ENCODE results near the gene BCHE. TPM values are rescaled to one million over a fixed set of nuclear protein-coding genes. Genes with fewer than 3 reads are reported as not detected.

The BCHE gene
- total and polyA plus RNA-seq, 3 donors from 2014 or later: 1.1 to 7.4 (median 2.4) TPM

DNA sequence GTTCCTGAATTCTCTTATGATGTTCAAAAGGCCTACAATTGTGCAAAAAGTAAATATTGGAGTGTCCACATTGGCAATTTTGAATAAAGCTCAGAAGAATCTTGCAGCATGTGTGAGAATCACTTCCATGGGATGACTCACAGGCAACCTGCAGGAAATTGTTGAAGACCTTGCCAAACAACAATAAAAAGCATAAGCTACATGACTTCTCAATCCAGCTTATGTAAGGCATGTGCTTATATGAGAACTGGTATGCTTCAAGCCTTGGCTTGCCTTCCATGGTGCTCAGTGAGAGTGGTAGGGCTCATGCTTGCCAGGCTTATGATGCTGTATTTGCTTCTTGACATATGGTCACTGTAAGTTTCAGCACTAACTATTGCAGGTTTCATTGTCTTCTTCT is 18.4 kb upstream of the BCHE start:
- H3K4me3 ChIP-seq: no peak overlapping the region
- H3K4me1 ChIP-seq: no peaks in the 10 kb centered on the region
- H3K36me3 ChIP-seq (ENCODE audit: low read depth, missing control alignments): no peaks in the 10 kb centered on the region
- no peak for TF ChIP-seq POLR2A (IDR thresholded peaks at IDR 0.05)
- TF ChIP-seq, protein P1, sequence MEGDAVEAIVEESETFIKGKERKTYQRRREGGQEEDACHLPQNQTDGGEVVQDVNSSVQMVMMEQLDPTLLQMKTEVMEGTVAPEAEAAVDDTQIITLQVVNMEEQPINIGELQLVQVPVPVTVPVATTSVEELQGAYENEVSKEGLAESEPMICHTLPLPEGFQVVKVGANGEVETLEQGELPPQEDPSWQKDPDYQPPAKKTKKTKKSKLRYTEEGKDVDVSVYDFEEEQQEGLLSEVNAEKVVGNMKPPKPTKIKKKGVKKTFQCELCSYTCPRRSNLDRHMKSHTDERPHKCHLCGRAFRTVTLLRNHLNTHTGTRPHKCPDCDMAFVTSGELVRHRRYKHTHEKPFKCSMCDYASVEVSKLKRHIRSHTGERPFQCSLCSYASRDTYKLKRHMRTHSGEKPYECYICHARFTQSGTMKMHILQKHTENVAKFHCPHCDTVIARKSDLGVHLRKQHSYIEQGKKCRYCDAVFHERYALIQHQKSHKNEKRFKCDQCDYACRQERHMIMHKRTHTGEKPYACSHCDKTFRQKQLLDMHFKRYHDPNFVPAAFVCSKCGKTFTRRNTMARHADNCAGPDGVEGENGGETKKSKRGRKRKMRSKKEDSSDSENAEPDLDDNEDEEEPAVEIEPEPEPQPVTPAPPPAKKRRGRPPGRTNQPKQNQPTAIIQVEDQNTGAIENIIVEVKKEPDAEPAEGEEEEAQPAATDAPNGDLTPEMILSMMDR (IDR thresholded peaks at IDR 0.05): no peak
- H3K27ac ChIP-seq: no peak overlapping the region
- intact Hi-C loops (cut with DNase I; ENCODE audit: low total_unique reads): no loop called here
- no peak for DNase-seq
- no peaks in the 10 kb centered on the region for H3K27me3 ChIP-seq
- H3K9me3 ChIP-seq: no peaks in the 10 kb centered on the region

DNA sequence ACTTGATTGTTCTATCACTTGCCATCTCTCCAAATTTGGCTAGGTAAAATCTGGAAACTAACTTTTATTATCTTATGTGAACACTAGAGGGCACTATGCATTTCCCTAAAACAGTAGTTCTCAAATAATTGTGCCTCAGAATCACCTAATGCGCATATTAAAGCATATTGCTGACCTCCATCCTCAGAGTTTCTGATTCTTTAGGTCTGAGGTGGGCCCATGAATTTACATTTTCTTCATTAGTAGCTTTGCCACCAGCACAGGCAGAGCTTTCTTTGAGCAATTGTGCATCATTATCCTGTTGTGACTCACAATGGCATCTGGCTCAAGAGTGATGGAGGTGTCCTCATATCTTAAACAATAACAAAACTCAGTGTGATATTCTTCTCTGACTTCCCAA is 17.5 kb upstream of the BCHE start:
- Histone ChIP-seq H3K36me3 (ENCODE audit: low read depth, missing control alignments) (no peaks in the 10 kb centered on the region), H3K27ac (no peak overlapping the region), H3K9me3 (no peaks in the 10 kb centered on the region), H3K4me1 (no peaks in the 10 kb centered on the region), H3K27me3 (no peaks in the 10 kb centered on the region), H3K4me3 (no peak overlapping the region)
- TF ChIP-seq, protein P1 (IDR thresholded peaks at IDR 0.05): peak in 2 of 3 experiments; percentile 25 to 56
- TF ChIP-seq POLR2A (IDR thresholded peaks at IDR 0.05): no peak
- WGBS, 2 donors: 56 to 67% methylated on average over 1 of the region's 1 CpG
- intact Hi-C loops (cut with DNase I; ENCODE audit: low total_unique reads): no loop called here
- DNase-seq: no peak

DNA sequence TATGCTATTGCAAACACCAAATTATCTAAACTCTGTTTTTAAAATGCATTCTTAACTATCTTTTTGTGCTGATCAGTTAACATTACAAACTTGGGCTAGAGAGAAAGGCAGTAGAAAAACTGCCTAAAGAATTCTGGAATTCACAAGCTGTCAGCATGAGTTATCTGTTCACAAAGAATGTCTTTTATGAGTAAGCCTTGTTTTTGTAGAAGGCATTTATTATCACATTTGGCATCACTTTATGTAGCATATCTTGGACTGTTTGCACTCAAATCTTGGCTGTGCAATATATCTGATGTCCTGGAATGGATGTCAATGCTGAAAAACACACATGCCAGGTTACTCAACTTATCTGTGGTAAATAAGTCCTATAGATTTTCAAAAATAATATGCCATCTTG is 15.5 kb upstream of the BCHE start:
- no peak for TF ChIP-seq POLR2A (IDR thresholded peaks at IDR 0.05)
- TF ChIP-seq, protein P1 (IDR thresholded peaks at IDR 0.05): no peak
- no peak for DNase-seq
- Histone ChIP-seq H3K4me3 (no peak overlapping the region), H3K4me1 (no peaks in the 10 kb centered on the region), H3K36me3 (ENCODE audit: low read depth, missing control alignments) (no peaks in the 10 kb centered on the region), H3K27me3 (no peaks in the 10 kb centered on the region), H3K27ac (no peak overlapping the region), H3K9me3 (no peaks in the 10 kb centered on the region)
- intact Hi-C loops (cut with DNase I; ENCODE audit: low total_unique reads): no loop called here

DNA sequence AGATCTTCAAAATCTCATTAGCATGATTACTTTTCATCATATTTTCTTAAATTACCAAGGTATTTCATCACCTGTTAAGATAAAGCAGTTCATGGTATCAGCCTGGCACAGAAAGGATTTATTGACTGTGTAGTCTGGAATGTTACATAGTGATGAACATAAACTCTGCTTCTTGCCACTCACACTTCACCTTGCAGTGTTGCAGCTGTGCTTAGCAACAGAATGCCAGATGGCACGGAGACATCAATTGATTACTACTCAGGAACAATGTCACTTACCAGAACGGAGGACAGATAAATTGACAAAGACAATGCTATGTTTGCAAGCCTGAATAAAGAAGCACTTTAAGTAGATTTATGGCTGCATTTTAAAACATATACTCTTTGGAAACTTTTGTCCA is 15.0 kb upstream of the BCHE start:
- TF ChIP-seq POLR2A (IDR thresholded peaks at IDR 0.05): no peak
- TF ChIP-seq, protein P1 (IDR thresholded peaks at IDR 0.05): no peak
- Histone ChIP-seq H3K27me3 (no peaks in the 10 kb centered on the region), H3K9me3 (no peaks in the 10 kb centered on the region), H3K27ac (no peak overlapping the region), H3K36me3 (ENCODE audit: low read depth, missing control alignments) (no peaks in the 10 kb centered on the region), H3K4me1 (no peaks in the 10 kb centered on the region), H3K4me3 (no peak overlapping the region)
- intact Hi-C loops (cut with DNase I; ENCODE audit: low total_unique reads): no loop called here
- DNase-seq: no peak
- WGBS, 2 donors: 51% methylated on average over 2 of the region's 2 CpGs

DNA sequence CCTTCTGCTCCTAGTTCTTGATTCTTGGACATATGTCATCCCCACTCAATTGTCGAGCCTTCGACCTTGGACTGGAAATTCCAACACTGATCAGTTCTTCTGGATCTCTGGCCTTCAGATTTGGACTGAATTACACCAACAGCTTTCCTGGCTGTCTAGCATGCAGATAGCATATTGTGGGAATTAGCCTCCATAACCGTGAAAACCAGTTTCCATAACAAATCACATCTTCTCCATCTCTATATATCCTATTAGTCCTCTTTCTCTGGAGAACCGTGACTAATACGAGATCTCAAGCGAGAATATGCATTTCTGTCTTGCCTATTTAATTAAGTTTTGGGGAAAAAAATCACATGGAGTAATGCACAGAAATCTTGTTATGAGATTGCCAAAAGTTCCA is 8.8 kb upstream of the BCHE start:
- no peak for TF ChIP-seq POLR2A (IDR thresholded peaks at IDR 0.05)
- TF ChIP-seq, protein P1 (IDR thresholded peaks at IDR 0.05): no peak
- H3K4me1 ChIP-seq: no peaks in the 10 kb centered on the region
- intact Hi-C loops (cut with DNase I; ENCODE audit: low total_unique reads): no loop called here
- H3K27me3 ChIP-seq: no peaks in the 10 kb centered on the region
- no peak overlapping the region for H3K27ac ChIP-seq
- 87 to 93% methylated on average over 6 of the region's 6 CpGs for WGBS, 2 donors
- DNase-seq: no peak
- no peaks in the 10 kb centered on the region for H3K9me3 ChIP-seq
- H3K36me3 ChIP-seq (ENCODE audit: low read depth, missing control alignments): no peaks in the 10 kb centered on the region
- no peak overlapping the region for H3K4me3 ChIP-seq
